ENCODE results near the gene NR4A3. TPM values are rescaled to one million over a fixed set of nuclear protein-coding genes. Genes with fewer than 3 reads are reported as not detected.

The NR4A3 gene
- polyA plus RNA-seq, 1 donor (not counting 4 experiments of a cell fraction or from before 2014, with no cell fraction given): 0.16 TPM

DNA sequence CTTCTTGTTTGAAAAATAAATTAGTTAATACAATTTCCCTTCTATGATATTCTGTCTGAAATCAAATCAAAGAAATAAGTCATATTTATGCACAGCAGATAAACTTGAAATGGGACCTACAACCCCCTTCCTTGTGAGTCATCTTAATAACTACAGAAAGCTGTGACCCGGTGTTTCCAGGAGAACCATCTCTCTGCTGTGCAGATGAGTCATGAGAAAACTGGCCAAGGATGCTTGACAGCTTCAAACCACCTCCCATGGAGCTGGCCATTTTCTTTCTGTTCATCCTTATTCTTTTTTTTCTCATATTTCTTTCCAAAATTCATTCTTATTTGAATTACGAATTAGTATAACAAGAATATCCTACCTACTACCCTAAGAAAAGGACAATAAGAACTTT lies 43.4 kb upstream of the NR4A3 start:
- Histone ChIP-seq H2AFZ (ENCODE audit: control insufficient read depth, low read length) (no peak overlapping the region), H3K79me2 (ENCODE audit: control insufficient read depth, insufficient read depth, low read length) (no peaks in the 10 kb centered on the region), H3K4me2 (ENCODE audit: control insufficient read depth, extremely low read depth, insufficient read depth, low read depth, low read length) (no peak overlapping the region), H3K27ac (ENCODE audit: control insufficient read depth, insufficient read depth, low read length) (no peak overlapping the region), H4K20me1 (ENCODE audit: control insufficient read depth, extremely low read depth, insufficient read depth, low read length) (no peaks in the 10 kb centered on the region), H3K27me3 (ENCODE audit: control insufficient read depth, extremely low read depth, insufficient read depth, low read length) (no peaks in the 10 kb centered on the region), H3K36me3 (ENCODE audit: control insufficient read depth in 2 of 2, extremely low read depth in 1 of 2, insufficient read depth in 2 of 2, low read length in 2 of 2) (no peaks in the 10 kb centered on the region), H3K4me1 (ENCODE audit: control insufficient read depth, extremely low read depth, insufficient read depth, low read length) (no peaks in the 10 kb centered on the region), H3K9me3 (ENCODE audit: control insufficient read depth, low read depth, low read length) (no peaks in the 10 kb centered on the region), H3K9me1 (ENCODE audit: control insufficient read depth, extremely low read depth, insufficient read depth, low read length) (no peaks in the 10 kb centered on the region), H3K9ac (ENCODE audit: control insufficient read depth, extremely low read depth, insufficient read depth, low read length) (no peak overlapping the region), H3K4me3 (ENCODE audit: control insufficient read depth in 2 of 3, extremely low read depth in 1 of 3, insufficient read depth in 2 of 3, low read depth in 1 of 3, low read length in 3 of 3) (no peak overlapping the region)
- TF ChIP-seq EZH2 (IDR thresholded peaks at IDR 0.05; ENCODE audit: low read length) (no peak), CTCF (optimal IDR thresholded peaks at IDR 0.05 in 1 of 3, IDR thresholded peaks at IDR 0.05 in 1 of 3, conservative IDR thresholded peaks at IDR 0.05 in 1 of 3; ENCODE audit: extremely low read depth in 1 of 3, insufficient read depth in 2 of 3, low read length in 3 of 3) (no peak)
- DNase-seq (ENCODE audit: low read depth, low spot score) (peak; percentile 26), FAIRE-seq (peak; percentile 29)
- dilution Hi-C loops (cut with MboI; ENCODE audit: extremely low pct_ligation_motif_present, low sequenced_read_pairs): no loop called here

DNA sequence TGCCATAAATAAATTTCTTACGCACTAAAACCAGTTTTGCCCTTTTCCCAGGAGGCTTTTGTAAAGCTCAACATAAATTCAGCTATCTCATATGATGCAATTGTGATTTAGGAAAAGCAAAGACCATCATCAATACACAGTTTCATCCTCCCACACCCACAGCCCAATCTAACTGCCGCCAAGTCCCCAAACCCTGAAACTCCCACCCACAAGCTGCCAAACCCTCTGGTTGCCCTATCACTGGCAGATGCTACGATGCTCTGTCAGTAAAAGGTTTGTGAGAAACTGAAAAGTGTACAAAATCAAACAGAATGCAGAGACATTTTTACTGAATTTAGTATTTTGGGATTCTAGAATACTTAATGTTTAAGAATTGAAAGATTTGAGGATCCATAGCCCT lies 42.8 kb upstream of the NR4A3 start:
- dilution Hi-C loops (cut with MboI; ENCODE audit: extremely low pct_ligation_motif_present, low sequenced_read_pairs): no loop called here
- no peaks in the 10 kb centered on the region for H3K36me3 ChIP-seq (ENCODE audit: control insufficient read depth in 2 of 2, extremely low read depth in 1 of 2, insufficient read depth in 2 of 2, low read length in 2 of 2)

More for the DNA sequence above, 42.8 kb upstream of the NR4A3 start:
- Histone ChIP-seq H2AFZ (ENCODE audit: control insufficient read depth, low read length) (no peak overlapping the region), H3K4me3 (ENCODE audit: control insufficient read depth in 2 of 3, extremely low read depth in 1 of 3, insufficient read depth in 2 of 3, low read depth in 1 of 3, low read length in 3 of 3) (no peak overlapping the region), H3K27ac (ENCODE audit: control insufficient read depth, insufficient read depth, low read length) (no peak overlapping the region), H3K9me3 (ENCODE audit: control insufficient read depth, low read depth, low read length) (no peaks in the 10 kb centered on the region), H4K20me1 (ENCODE audit: control insufficient read depth, extremely low read depth, insufficient read depth, low read length) (no peaks in the 10 kb centered on the region), H3K9ac (ENCODE audit: control insufficient read depth, extremely low read depth, insufficient read depth, low read length) (no peak overlapping the region), H3K79me2 (ENCODE audit: control insufficient read depth, insufficient read depth, low read length) (no peaks in the 10 kb centered on the region), H3K27me3 (ENCODE audit: control insufficient read depth, extremely low read depth, insufficient read depth, low read length) (no peaks in the 10 kb centered on the region), H3K4me2 (ENCODE audit: control insufficient read depth, extremely low read depth, insufficient read depth, low read depth, low read length) (no peak overlapping the region), H3K9me1 (ENCODE audit: control insufficient read depth, extremely low read depth, insufficient read depth, low read length) (no peaks in the 10 kb centered on the region), H3K4me1 (ENCODE audit: control insufficient read depth, extremely low read depth, insufficient read depth, low read length) (no peaks in the 10 kb centered on the region)
- TF ChIP-seq CTCF (optimal IDR thresholded peaks at IDR 0.05 in 1 of 3, IDR thresholded peaks at IDR 0.05 in 1 of 3, conservative IDR thresholded peaks at IDR 0.05 in 1 of 3; ENCODE audit: extremely low read depth in 1 of 3, insufficient read depth in 2 of 3, low read length in 3 of 3): no peak
- TF ChIP-seq EZH2 (IDR thresholded peaks at IDR 0.05; ENCODE audit: low read length): no peak
- FAIRE-seq: no peak
- DNase-seq (ENCODE audit: low read depth, low spot score): no peak

Data from keratinocyte (primary cell).